ENCODE results near the gene DPH2.

The DPH2 gene

GRCh38 chr1:43969746-43970466 is at the start of gene DPH2:
DPH2 (plus strand) TSS chr1:43970010; CDS start chr1:43970176, 166 bp downstream.
- DNase-seq, result peak; percentile 96

GRCh38 chr1:43921022-43921421 is 48.8 kb upstream of the DPH2 start:
- no peak for DNase-seq

GRCh38 chr1:43924516-43924915 is 45.3 kb upstream of the DPH2 start:
- no peak for DNase-seq

- no peak for DNase-seq
These were observed 44.0 kb upstream of the DPH2 start for GRCh38 chr1:43925846-43926245.

GRCh38 chr1:43930168-43930948 is 39.5 kb upstream of the DPH2 start:
- no peak for DNase-seq

GRCh38 chr1:43930949-43931275 is 38.9 kb upstream of the DPH2 start:
- DNase-seq, result no peak

- no peak for DNase-seq
These were observed 37.8 kb upstream of the DPH2 start for GRCh38 chr1:43931711-43932660.

- peak; percentile 65 for DNase-seq
These were observed 36.9 kb upstream of the DPH2 start for GRCh38 chr1:43932786-43933385.

- DNase-seq, result peak; percentile 76
These were observed 36.3 kb upstream of the DPH2 start, which contains the start of gene ARTN for GRCh38 chr1:43933386-43934100. ARTN (plus strand) TSS chr1:43933801; CDS start chr1:43935657, 1,856 bp downstream.

- peak; percentile 72 for DNase-seq
These were observed 35.5 kb upstream of the DPH2 start for GRCh38 chr1:43934101-43934985.

- DNase-seq, result no peak
These were observed 34.9 kb upstream of the DPH2 start for GRCh38 chr1:43934986-43935324.

GRCh38 chr1:43935711-43936427 is 33.9 kb upstream of the DPH2 start:
- peak; percentile 34 for DNase-seq

GRCh38 chr1:43936431-43937151 is 33.2 kb upstream of the DPH2 start:
- DNase-seq, result peak; percentile 36

- no peak for DNase-seq
These were observed 32.5 kb upstream of the DPH2 start for GRCh38 chr1:43937179-43937865.

- no peak for DNase-seq
These were observed 31.4 kb upstream of the DPH2 start for GRCh38 chr1:43938383-43938782.

GRCh38 chr1:43938892-43939587 is 30.8 kb upstream of the DPH2 start:
- DNase-seq, result no peak

- no peak for DNase-seq
These were observed 27.4 kb upstream of the DPH2 start for GRCh38 chr1:43942411-43942810.

GRCh38 chr1:43944860-43945259 is 24.9 kb upstream of the DPH2 start:
- DNase-seq, result peak; percentile 7

All from DMS79 treated with DMSO at 0.1 percent for 48 hours (cell line).